A549 (cell line): ENCODE data around the gene FLVCR1. TPM values are rescaled to one million over a fixed set of nuclear protein-coding genes. Genes with fewer than 3 reads are reported as not detected.

ENCODE experiments used
- ATAC-seq, 2 experiments: fragments of 200-7000 bp in 1 of 2; fragments of >200 bp in 1 of 2; cut with Nextera tagmentation in 1 of 2; cut with Tn5 transposase in 1 of 2; 3 replicates each; pipeline versions ENCODE4 v1.8.0 to v1.9.1; 2018 to 2020; ENCODE audit warnings: mild to moderate bottlenecking in 1 of 2, moderate library complexity in 1 of 2
- CTCF ChIA-PET: fragments of 300-600 bp; sonication (Branson Sonifier 250); formaldehyde crosslinking; extraction: SDS; loops from one replicate; lab custom pipeline; 2021; ENCODE audit warnings: antibody characterized with exemption, inconsistent platforms; lab: Yijun Ruan, JAX
- POLR2A ChIA-PET: fragments of 350-600 bp; formaldehyde crosslinking; extraction: SDS; loops from one replicate; lab custom pipeline; 2021; ENCODE audit warnings: antibody characterized with exemption, inconsistent platforms; lab: Yijun Ruan, JAX
- DNase-seq, 2 experiments: peaks; one replicate each; pipeline versions ENCODE4 v3.0.0 to v3.0.0-alpha.2; 2011 to 2016; ENCODE audit warnings: low read depth in 1 of 2, low spot score in 1 of 2
- FAIRE-seq: peaks from 2 replicates; lab custom pipeline; 2011; peaks lifted over from hg19 to GRCh38; lab: Jason Lieb, UNC
- H3K27ac ChIP-seq, 2 experiments: fragments of >200 bp; sonication (Bioruptor Twin); formaldehyde crosslinking; 3 replicates each; pipeline ENCODE4 v1.5.1; 2016 to 2017
- H3K4me1 ChIP-seq: fragments of >200 bp; sonication (Bioruptor Twin); formaldehyde crosslinking; 3 replicates; pipeline ENCODE4 v1.6.1; 2016
- H3K4me2 ChIP-seq: fragments of >200 bp; sonication (Bioruptor Twin); formaldehyde crosslinking; 3 replicates; pipeline ENCODE4 v1.6.1; 2016
- H3K4me3 ChIP-seq: fragments of >200 bp; sonication (Bioruptor Twin); formaldehyde crosslinking; 3 replicates; pipeline ENCODE4 v1.5.1; 2016
- H3K9me3 ChIP-seq: fragments of >200 bp; sonication (Bioruptor Twin); formaldehyde crosslinking; 3 replicates; pipeline ENCODE4 v1.6.1; 2016
- BHLHE40 ChIP-seq: IDR thresholded peaks from 2 replicates; pipeline ENCODE4 v1.6.1; 2012; ENCODE audit warnings: low read depth, low read length, inconsistent platforms
- CBX8 ChIP-seq: fragments of 200-600 bp; sonication (generic); IDR thresholded peaks from 2 replicates; pipeline ENCODE4 v1.6.1; 2016
- CEBPB ChIP-seq, 2 experiments: fragments of >200 bp in 1 of 2; sonication (Bioruptor Twin) in 1 of 2; formaldehyde crosslinking in 1 of 2; IDR thresholded peaks; 2 replicates each; pipeline ENCODE4 v1.6.1; 2012 to 2016
- CHD2 ChIP-seq: fragments of 150-350 bp; IDR thresholded peaks from 2 replicates; pipeline ENCODE4 v1.6.1; 2014; ENCODE audit warnings: low read length; ENCODE audit not compliant: partially characterized antibody
- EP300 ChIP-seq, 2 experiments: fragments of >200 bp; sonication (Bioruptor Twin); formaldehyde crosslinking; IDR thresholded peaks; 2 replicates in 1 of 2; 3 replicates in 1 of 2; pipeline ENCODE4 v1.6.1; 2016 to 2017
- ESRRA ChIP-seq: fragments of 150-350 bp; IDR thresholded peaks from 2 replicates; pipeline ENCODE4 v1.6.1; 2014; ENCODE audit warnings: mild to moderate bottlenecking, low read length, borderline replicate concordance
- FOSB ChIP-seq: fragments of 250-450 bp; sonication (Bioruptor Pico); IDR thresholded peaks from 2 replicates; pipeline ENCODE4 v1.5.0; 2020; ENCODE audit warnings: mild to moderate bottlenecking, moderate library complexity
- FOSL2 ChIP-seq, 2 experiments: fragments of 450-650 bp in 1 of 2; fragments of >200 bp in 1 of 2; sonication (Bioruptor Twin) in 1 of 2; formaldehyde crosslinking; IDR thresholded peaks; 2 replicates each; pipeline versions ENCODE4 v1.5.0 to v1.6.1; 2016 to 2020; ENCODE audit warnings: mild to moderate bottlenecking in 1 of 2, moderate library complexity in 1 of 2
- GATA3 ChIP-seq: IDR thresholded peaks from 2 replicates; pipeline ENCODE4 v1.6.1; 2012; ENCODE audit warnings: borderline replicate concordance
- HDAC2 ChIP-seq: fragments of 200-600 bp; sonication (generic); IDR thresholded peaks from 2 replicates; pipeline ENCODE4 v1.6.1; 2016
- HOXB13 ChIP-seq: fragments of 250-450 bp; sonication (Bioruptor Pico); IDR thresholded peaks from 2 replicates; pipeline ENCODE4 v1.5.0; 2020; ENCODE audit warnings: low read depth, mild to moderate bottlenecking, moderate library complexity
- JUN ChIP-seq, 2 experiments: fragments of >200 bp; sonication (Bioruptor Twin); formaldehyde crosslinking; IDR thresholded peaks; 2 replicates in 1 of 2; 3 replicates in 1 of 2; pipeline ENCODE4 v1.6.1; 2016 to 2017
- JUNB ChIP-seq: fragments of >200 bp; sonication (Bioruptor Twin); formaldehyde crosslinking; IDR thresholded peaks from 2 replicates; pipeline ENCODE4 v1.6.1; 2016
- MAZ ChIP-seq: fragments of 150-350 bp; IDR thresholded peaks from 2 replicates; pipeline ENCODE4 v1.6.1; 2014; ENCODE audit warnings: antibody characterized with exemption, low read depth, low read length, borderline replicate concordance
- MYC ChIP-seq: IDR thresholded peaks from 2 replicates; pipeline ENCODE4 v1.6.1; 2012; ENCODE audit warnings: mild to moderate bottlenecking, inconsistent platforms, low read length, improper control_type of control experiment, borderline replicate concordance
- NFE2L2 ChIP-seq: fragments of 150-350 bp; conservative IDR thresholded peaks from 2 replicates; pipeline ENCODE4 v1.6.1; 2014; ENCODE audit warnings: low read length
- NR3C1 ChIP-seq: fragments of >200 bp; sonication (Bioruptor Twin); formaldehyde crosslinking; IDR thresholded peaks from 3 replicates; pipeline ENCODE4 v1.6.1; 2017
- POLR2A ChIP-seq: IDR thresholded peaks from 2 replicates; pipeline ENCODE4 v1.6.1; 2012; ENCODE audit warnings: mild to moderate bottlenecking, low read length
- RAD21 ChIP-seq, 2 experiments: fragments of >200 bp in 1 of 2; sonication (Bioruptor Twin) in 1 of 2; formaldehyde crosslinking in 1 of 2; IDR thresholded peaks in 1 of 2; conservative IDR thresholded peaks in 1 of 2; 2 replicates in 1 of 2; 3 replicates in 1 of 2; pipeline ENCODE4 v1.6.1; 2012 to 2018; ENCODE audit warnings: inconsistent platforms in 1 of 2
- RCOR1 ChIP-seq: fragments of 150-350 bp; IDR thresholded peaks from 2 replicates; pipeline ENCODE4 v1.6.1; 2014; ENCODE audit warnings: antibody characterized with exemption, low read length, low read depth
- RFX5 ChIP-seq: fragments of 450-650 bp; IDR thresholded peaks from 2 replicates; pipeline ENCODE4 v1.7.1; 2014; ENCODE audit warnings: antibody characterized with exemption, mild to moderate bottlenecking, moderate library complexity
- RNF2 ChIP-seq: fragments of 200-600 bp; sonication (generic); IDR thresholded peaks from 2 replicates; pipeline ENCODE4 v1.6.1; 2016; ENCODE audit warnings: low read depth, mild to moderate bottlenecking, antibody characterized with exemption, moderate library complexity, borderline replicate concordance
- SMC3 ChIP-seq: fragments of >200 bp; sonication (Bioruptor Twin); formaldehyde crosslinking; IDR thresholded peaks from 3 replicates; pipeline ENCODE4 v1.6.1; 2018; ENCODE audit warnings: inconsistent platforms
- SREBF2 ChIP-seq: fragments of 450-650 bp; IDR thresholded peaks from 2 replicates; pipeline ENCODE4 v1.6.1; 2014; ENCODE audit warnings: mild to moderate bottlenecking, moderate library complexity
- TFCP2L1 ChIP-seq: fragments of 250-450 bp; sonication (Bioruptor Pico); IDR thresholded peaks from 2 replicates; pipeline ENCODE4 v1.5.0; 2021; ENCODE audit warnings: mild to moderate bottlenecking
- TP53 ChIP-seq: fragments of 250-450 bp; sonication (Bioruptor Pico); IDR thresholded peaks from 2 replicates; pipeline ENCODE4 v1.5.0; 2021; ENCODE audit warnings: mild to moderate bottlenecking, moderate library complexity
- ZC3H11A ChIP-seq: fragments of 450-650 bp; IDR thresholded peaks from 2 replicates; pipeline ENCODE4 v1.6.1; 2014; ENCODE audit warnings: antibody characterized with exemption, mild to moderate bottlenecking
- WGBS: methylation state at CpG from one replicate; pipeline ENCODE4 v1.1.6; 2017; ENCODE audit errors: missing lambda C conversion rate; 5-methylcytosine and 5-hydroxymethylcytosine counted together
- polyA plus RNA-seq, 4 experiments: library from polyadenylated mRNA; depleted of rRNA in 3 of 4; stranded (reverse); fragments of >200 nt; fragmentation: RNase III in 1 of 4; extraction: RNeasy Plus Mini Kit Qiagen cat#74134 plus additional on column Dnase treatment in 1 of 4; gene quantifications; 2 replicates in 3 of 4; 3 replicates in 1 of 4; pipeline ENCODE4 v1.2.3, GENCODE V29; 2011 to 2017
- TF ChIP-seq, protein P1 (sequence below): IDR thresholded peaks from 2 replicates; pipeline ENCODE4 v1.6.1; 2012; ENCODE audit warnings: low read depth, borderline replicate concordance
- TF ChIP-seq, protein P2 (sequence below): fragments of 450-650 bp; IDR thresholded peaks from 2 replicates; pipeline ENCODE4 v1.6.1; 2014; ENCODE audit warnings: antibody characterized with exemption
- TF ChIP-seq, protein P3 (sequence below): fragments of >200 bp; sonication (Bioruptor Twin); formaldehyde crosslinking; IDR thresholded peaks from 3 replicates; pipeline ENCODE4 v1.6.1; 2016
- TF ChIP-seq, protein P4 (sequence below): fragments of 200-600 bp; sonication (generic); IDR thresholded peaks from 2 replicates; pipeline ENCODE4 v1.6.1; 2016; ENCODE audit warnings: antibody characterized with exemption, mild to moderate bottlenecking, moderate library complexity
- TF ChIP-seq, protein P5 (sequence below): IDR thresholded peaks from 2 replicates; pipeline ENCODE4 v1.6.1; 2012
- TF ChIP-seq, protein P6 (sequence below): fragments of >200 bp; sonication (Bioruptor Twin); formaldehyde crosslinking; IDR thresholded peaks from 2 replicates; pipeline ENCODE4 v1.6.1; 2016
- TF ChIP-seq, protein P7 (sequence below): fragments of 150-350 bp; IDR thresholded peaks from 2 replicates; pipeline ENCODE4 v1.6.1; 2014; ENCODE audit warnings: low read depth, mild to moderate bottlenecking, low read length

The FLVCR1 gene
- polyA plus RNA-seq, 2 of the 4 experiments (the other 2 are of a cell fraction): 14.9 to 15.4 TPM

DNA sequence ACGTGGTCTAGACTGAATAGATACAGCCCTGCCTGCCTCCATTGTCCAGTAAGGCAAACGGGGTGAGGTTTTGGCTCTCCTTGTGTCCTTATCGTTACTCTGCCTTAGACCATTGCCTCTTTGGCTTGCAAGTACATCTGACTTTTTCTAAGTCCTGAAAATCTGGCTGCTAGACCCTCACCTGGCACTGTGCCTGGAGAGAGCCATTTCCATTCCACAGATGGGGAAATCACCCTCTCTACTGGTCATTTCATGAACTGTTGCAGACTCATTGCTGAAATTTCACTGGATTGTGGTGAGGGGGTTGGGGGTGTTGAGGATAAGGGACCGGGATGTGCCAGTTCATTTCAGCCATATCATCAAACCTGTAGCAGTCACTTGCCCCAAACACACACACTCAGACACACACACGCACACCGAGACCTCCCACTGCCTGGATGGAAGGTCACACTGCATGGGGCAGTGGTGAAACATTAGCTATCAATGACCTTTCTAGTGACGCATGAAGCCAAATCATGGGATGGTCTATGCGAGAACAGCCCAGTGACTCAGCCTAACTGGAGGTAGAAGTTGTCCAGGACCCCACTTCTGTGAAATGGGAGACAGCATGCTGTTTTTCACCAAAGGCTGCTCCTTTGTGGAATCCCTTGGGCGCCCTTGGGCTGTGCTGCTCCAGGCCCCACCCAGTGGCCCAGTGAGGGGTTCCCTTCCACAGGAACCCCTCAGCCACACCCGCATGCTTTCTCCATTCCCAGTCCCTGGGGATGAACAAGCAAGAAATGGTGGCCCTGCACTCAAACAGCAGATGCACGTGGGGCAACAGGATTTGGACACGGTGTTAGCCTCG, 57.4 kb downstream of the FLVCR1 start:
- ChIA-PET CTCF (interaction anchor here (0.6 to 1.4 kb wide), 5 partner anchors 8 to 218 kb away, joined by 3 to 4 read pairs (median 3); partner anchors contain the start of genes NSL1 and TATDN3), POLR2A (interaction anchor here (0.5 kb wide), 1 partner anchor 58 kb away, joined by 3 read pairs; the partner anchor contains the start of gene FLVCR1)
- ATAC-seq (peak; percentile 95 to 97), FAIRE-seq (no peak), DNase-seq (peak; percentile 92 to 96)
- peak overlapping the region; percentile 95 to 96 for H3K27ac ChIP-seq
- 33% methylated on average over 13 of the region's 13 CpGs for WGBS
- peaks cover 13% of the 10 kb centered on the region for H3K9me3 ChIP-seq
- H3K4me1 ChIP-seq: peaks cover 33% of the 10 kb centered on the region
- H3K4me3 ChIP-seq: no peak overlapping the region
- peak overlapping the region; percentile 72 for H3K4me2 ChIP-seq
- TF ChIP-seq, protein P1, sequence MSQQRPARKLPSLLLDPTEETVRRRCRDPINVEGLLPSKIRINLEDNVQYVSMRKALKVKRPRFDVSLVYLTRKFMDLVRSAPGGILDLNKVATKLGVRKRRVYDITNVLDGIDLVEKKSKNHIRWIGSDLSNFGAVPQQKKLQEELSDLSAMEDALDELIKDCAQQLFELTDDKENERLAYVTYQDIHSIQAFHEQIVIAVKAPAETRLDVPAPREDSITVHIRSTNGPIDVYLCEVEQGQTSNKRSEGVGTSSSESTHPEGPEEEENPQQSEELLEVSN: no peak
- peak; percentile 51 for TF ChIP-seq NFE2L2
- TF ChIP-seq HDAC2: no peak
- TF ChIP-seq, protein P2, sequence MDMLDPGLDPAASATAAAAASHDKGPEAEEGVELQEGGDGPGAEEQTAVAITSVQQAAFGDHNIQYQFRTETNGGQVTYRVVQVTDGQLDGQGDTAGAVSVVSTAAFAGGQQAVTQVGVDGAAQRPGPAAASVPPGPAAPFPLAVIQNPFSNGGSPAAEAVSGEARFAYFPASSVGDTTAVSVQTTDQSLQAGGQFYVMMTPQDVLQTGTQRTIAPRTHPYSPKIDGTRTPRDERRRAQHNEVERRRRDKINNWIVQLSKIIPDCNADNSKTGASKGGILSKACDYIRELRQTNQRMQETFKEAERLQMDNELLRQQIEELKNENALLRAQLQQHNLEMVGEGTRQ: no peak
- TF ChIP-seq POLR2A: no peak
- TF ChIP-seq SMC3: peak; percentile 77
- TF ChIP-seq FOSB (CRISPR knock-in tag): no peak
- no peak for TF ChIP-seq BHLHE40
- TF ChIP-seq FOSL2 (IDR thresholded peaks at IDR 0.05): peak; percentile 34
- TF ChIP-seq FOSL2 (CRISPR knock-in tag; IDR thresholded peaks at IDR 0.05): peak; percentile 91
- TF ChIP-seq, protein P3, sequence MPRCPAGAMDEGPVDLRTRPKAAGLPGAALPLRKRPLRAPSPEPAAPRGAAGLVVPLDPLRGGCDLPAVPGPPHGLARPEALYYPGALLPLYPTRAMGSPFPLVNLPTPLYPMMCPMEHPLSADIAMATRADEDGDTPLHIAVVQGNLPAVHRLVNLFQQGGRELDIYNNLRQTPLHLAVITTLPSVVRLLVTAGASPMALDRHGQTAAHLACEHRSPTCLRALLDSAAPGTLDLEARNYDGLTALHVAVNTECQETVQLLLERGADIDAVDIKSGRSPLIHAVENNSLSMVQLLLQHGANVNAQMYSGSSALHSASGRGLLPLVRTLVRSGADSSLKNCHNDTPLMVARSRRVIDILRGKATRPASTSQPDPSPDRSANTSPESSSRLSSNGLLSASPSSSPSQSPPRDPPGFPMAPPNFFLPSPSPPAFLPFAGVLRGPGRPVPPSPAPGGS: 0 out of 3 replicates have a peak, but pooled peaks have one; percentile 55
- TF ChIP-seq TP53 (CRISPR knock-in tag): no peak
- no peak for TF ChIP-seq RNF2
- no peak for TF ChIP-seq MAZ
- TF ChIP-seq, protein P4, sequence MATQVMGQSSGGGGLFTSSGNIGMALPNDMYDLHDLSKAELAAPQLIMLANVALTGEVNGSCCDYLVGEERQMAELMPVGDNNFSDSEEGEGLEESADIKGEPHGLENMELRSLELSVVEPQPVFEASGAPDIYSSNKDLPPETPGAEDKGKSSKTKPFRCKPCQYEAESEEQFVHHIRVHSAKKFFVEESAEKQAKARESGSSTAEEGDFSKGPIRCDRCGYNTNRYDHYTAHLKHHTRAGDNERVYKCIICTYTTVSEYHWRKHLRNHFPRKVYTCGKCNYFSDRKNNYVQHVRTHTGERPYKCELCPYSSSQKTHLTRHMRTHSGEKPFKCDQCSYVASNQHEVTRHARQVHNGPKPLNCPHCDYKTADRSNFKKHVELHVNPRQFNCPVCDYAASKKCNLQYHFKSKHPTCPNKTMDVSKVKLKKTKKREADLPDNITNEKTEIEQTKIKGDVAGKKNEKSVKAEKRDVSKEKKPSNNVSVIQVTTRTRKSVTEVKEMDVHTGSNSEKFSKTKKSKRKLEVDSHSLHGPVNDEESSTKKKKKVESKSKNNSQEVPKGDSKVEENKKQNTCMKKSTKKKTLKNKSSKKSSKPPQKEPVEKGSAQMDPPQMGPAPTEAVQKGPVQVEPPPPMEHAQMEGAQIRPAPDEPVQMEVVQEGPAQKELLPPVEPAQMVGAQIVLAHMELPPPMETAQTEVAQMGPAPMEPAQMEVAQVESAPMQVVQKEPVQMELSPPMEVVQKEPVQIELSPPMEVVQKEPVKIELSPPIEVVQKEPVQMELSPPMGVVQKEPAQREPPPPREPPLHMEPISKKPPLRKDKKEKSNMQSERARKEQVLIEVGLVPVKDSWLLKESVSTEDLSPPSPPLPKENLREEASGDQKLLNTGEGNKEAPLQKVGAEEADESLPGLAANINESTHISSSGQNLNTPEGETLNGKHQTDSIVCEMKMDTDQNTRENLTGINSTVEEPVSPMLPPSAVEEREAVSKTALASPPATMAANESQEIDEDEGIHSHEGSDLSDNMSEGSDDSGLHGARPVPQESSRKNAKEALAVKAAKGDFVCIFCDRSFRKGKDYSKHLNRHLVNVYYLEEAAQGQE: no peak
- TF ChIP-seq, protein P5, sequence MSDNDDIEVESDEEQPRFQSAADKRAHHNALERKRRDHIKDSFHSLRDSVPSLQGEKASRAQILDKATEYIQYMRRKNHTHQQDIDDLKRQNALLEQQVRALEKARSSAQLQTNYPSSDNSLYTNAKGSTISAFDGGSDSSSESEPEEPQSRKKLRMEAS: peak; percentile 69
- TF ChIP-seq RAD21 (conservative IDR thresholded peaks at IDR 0.05 in 1 of 2, IDR thresholded peaks at IDR 0.05 in 1 of 2): peak; percentile 83 to 88
- TF ChIP-seq GATA3: peak; percentile 81
- peak; percentile 94; the same call in 1 of the 2 replicates for TF ChIP-seq HOXB13 (CRISPR knock-in tag)
- TF ChIP-seq NR3C1: no peak
- TF ChIP-seq JUNB: peak; percentile 79
- TF ChIP-seq TFCP2L1 (CRISPR knock-in tag): no peak
- TF ChIP-seq RFX5: no peak
- TF ChIP-seq ESRRA: no peak
- peak; percentile 75; the same call in 1 of the 2 replicates for TF ChIP-seq MYC
- TF ChIP-seq, protein P6, sequence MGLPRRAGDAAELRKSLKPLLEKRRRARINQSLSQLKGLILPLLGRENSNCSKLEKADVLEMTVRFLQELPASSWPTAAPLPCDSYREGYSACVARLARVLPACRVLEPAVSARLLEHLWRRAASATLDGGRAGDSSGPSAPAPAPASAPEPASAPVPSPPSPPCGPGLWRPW: no peak
- peak in 1 of 2 experiments; percentile 41; a peak in 1 of 4 replicates for TF ChIP-seq CEBPB (IDR thresholded peaks at IDR 0.05)
- no peak for TF ChIP-seq RCOR1
- TF ChIP-seq, protein P7, sequence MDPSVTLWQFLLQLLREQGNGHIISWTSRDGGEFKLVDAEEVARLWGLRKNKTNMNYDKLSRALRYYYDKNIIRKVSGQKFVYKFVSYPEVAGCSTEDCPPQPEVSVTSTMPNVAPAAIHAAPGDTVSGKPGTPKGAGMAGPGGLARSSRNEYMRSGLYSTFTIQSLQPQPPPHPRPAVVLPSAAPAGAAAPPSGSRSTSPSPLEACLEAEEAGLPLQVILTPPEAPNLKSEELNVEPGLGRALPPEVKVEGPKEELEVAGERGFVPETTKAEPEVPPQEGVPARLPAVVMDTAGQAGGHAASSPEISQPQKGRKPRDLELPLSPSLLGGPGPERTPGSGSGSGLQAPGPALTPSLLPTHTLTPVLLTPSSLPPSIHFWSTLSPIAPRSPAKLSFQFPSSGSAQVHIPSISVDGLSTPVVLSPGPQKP: no peak
- TF ChIP-seq SREBF2: no peak
- peak; percentile 89 to 92 for TF ChIP-seq JUN (IDR thresholded peaks at IDR 0.05)
- no peak for TF ChIP-seq ZC3H11A
- TF ChIP-seq EP300 (IDR thresholded peaks at IDR 0.05): peak; percentile 89 to 93
- no peak for TF ChIP-seq CBX8
- no peak for TF ChIP-seq CHD2
